Mesodermal cell (in vitro differentiated cells): ENCODE data around the gene AGAP1.

Experiments used
- H3K27ac ChIP-seq: 2 replicates; pipeline ENCODE4 v1.7.0; 2013; ENCODE audit warnings: mild to moderate bottlenecking, low read depth, low read length, moderate library complexity; ENCODE audit not compliant: severe bottlenecking
- H3K36me3 ChIP-seq: 2 replicates; pipeline ENCODE4 v1.7.1; 2013; ENCODE audit warnings: mild to moderate bottlenecking, low read length, moderate library complexity; ENCODE audit not compliant: control insufficient read depth, insufficient read depth
- H3K4me1 ChIP-seq: one replicate; pipeline ENCODE4 v1.7.1; 2013; ENCODE audit warnings: mild to moderate bottlenecking, low read length; ENCODE audit not compliant: insufficient read depth, control insufficient read depth, poor library complexity, severe bottlenecking
- H3K4me3 ChIP-seq: 2 replicates; pipeline ENCODE4 v1.7.0; 2013; ENCODE audit warnings: low read length, control low read depth, mild to moderate bottlenecking; ENCODE audit not compliant: insufficient read depth, poor library complexity, severe bottlenecking; ENCODE audit errors: extremely low read depth
- H3K9me3 ChIP-seq: 2 replicates; pipeline ENCODE4 v1.7.1; 2013; ENCODE audit warnings: mild to moderate bottlenecking, low read length, moderate library complexity; ENCODE audit not compliant: control insufficient read depth
- WGBS, 2 experiments: methylation state at CpG; one replicate each; pipeline ENCODE4 v1.1.5; 2013; ENCODE audit warnings: missing lambda C conversion rate in 2 of 2; ENCODE audit not compliant: insufficient coverage in 2 of 2; 5-methylcytosine and 5-hydroxymethylcytosine counted together

AGAP1 gene

DNA sequence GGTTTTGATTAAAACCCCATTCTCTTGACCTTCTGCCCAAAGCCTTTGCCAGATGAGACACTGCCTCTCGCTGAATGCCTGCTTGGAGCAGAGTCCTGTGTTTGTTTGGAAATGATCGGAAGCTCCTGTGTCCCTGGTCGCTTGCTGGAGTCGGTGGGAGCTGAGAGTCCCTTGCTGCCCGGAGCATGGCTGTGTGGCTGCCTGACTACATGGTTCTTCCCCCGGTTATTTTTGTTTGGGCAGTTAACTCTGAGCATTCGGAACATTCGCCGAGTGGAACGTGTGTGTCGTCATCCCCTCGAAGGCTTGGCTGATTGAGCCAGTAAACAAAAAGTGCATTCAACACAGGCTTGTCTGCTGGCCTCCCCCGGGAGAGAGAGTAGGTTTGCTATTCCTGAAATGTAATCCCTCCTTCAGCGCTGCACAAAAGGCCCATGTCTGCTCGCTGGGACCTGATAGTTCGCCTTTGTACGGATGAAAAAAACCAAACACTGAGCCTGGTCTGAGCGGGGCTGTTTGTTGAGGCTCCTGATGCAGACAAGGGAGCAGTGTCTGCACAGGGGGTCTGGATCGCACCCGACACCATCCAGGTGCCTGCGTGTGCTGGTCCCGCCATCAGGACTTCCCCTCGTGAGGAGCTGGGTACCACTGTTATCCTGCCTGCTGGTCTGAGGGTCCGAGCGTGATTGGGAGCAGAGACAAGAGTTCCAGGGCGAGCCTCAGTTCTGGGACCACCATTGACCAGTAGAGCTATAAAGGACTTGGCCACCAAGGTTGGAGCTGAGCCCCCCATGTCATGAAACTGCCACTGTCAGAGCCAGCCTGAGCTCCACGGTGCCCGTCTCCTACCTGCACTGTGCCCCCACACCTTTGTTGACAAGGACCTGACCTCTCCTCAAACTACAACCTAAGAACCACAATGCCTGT lies 83.8 kb downstream of the AGAP1 start:
- no peaks in the 10 kb centered on the region for H3K9me3 ChIP-seq
- H3K36me3 ChIP-seq: no peaks in the 10 kb centered on the region
- H3K4me1 ChIP-seq: peaks cover 32% of the 10 kb centered on the region
- no peak overlapping the region for H3K4me3 ChIP-seq
- H3K27ac ChIP-seq: peak overlapping the region; percentile 68
- 71 to 80% methylated on average over 24 to 25 of the region's 28 CpGs for WGBS, 2 experiments

DNA sequence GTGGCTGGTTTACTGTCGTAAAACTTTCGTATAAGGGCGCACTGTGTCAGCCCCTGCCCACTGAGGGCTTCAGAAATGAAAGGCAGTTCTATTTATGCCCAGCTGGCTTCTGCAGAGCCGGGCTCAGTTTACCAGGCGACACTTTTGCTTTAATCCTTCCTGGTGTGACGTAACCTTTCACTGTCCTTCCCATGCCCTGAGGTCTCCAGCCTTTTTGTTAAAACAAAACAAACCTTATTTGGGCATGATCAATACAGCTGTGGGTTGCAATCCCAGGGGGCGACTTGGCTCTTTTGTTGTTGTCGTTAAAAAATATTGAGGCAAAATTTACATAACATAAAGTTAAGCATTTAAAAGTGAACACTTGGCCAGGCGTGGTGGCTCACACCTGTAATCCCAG lies 85.3 kb downstream of the AGAP1 start:
- no peak overlapping the region for H3K27ac ChIP-seq
- H3K4me3 ChIP-seq: no peak overlapping the region
- no peaks in the 10 kb centered on the region for H3K36me3 ChIP-seq
- peaks cover 32% of the 10 kb centered on the region for H3K4me1 ChIP-seq
- 88 to 98% methylated on average over 6 to 7 of the region's 9 CpGs for WGBS, 2 experiments
- no peaks in the 10 kb centered on the region for H3K9me3 ChIP-seq

DNA sequence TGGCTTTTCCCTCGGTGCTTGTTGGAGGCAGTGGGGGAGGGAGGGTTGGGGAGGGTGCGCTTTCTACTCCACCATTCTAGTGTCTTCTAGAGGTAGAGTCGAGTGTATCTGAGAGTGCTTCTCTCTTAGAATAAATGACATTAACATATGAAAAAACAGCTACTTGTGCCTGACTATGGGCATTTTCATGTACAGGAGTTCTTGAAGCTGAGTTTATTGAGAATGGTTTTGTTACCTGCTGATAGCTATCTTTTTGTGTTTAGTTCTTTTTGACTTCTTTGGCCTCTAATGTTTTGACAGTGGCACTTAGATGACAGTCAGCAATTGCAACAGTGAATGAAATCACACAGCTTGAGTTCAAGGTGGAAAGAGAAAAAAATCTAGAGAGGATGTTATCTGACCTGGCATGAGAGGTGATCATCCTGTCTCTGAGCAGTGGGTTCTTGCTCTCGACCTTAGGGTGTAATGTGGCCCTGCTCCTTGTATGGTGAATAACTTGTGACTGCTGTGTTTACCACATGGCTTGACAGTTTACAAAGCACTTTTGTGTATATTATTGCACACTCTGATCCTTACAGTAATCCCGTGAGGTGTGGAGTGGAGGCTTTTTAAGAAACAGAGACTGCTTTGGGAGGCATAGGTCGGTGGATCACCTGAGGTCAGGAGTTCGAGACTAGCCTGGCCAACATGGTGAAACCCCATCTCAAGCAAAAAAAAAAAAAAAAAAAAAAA lies 86.7 kb downstream of the AGAP1 start:
- Histone ChIP-seq H3K36me3 (no peaks in the 10 kb centered on the region), H3K4me3 (no peak overlapping the region), H3K27ac (no peak overlapping the region), H3K4me1 (peaks cover 26% of the 10 kb centered on the region), H3K9me3 (no peaks in the 10 kb centered on the region)
- WGBS, 2 experiments: 83 to 100% methylated on average over 1 of the region's 7 CpGs

DNA sequence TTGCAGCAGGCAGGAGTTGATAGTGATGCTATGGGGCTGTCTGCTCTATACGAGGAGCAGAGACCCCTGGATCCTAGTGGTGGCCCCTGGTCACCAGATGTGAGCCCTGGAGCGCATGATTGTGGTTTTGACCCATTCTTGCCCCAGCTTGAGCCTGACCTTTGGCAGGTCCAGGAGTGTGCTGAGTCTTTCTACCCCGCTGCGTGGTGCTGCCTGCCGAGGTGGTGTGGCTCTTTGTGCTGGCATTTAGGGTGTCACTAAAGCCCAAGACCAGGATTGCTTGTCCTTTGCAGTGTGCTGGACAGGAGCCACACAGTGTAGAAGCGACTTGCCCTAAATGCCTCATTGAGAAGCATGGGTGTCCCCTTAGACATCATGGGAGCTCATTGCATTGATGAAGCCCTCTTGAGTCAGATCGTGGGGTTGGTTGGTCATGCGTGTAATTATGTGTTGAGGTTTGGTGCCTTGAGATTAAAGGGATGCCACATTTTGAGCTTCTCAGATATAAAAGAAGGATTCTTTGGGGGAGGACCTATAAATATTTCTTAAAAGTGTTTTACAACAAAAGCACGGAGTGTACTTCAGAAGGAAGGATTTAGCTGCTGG lies 88.3 kb downstream of the AGAP1 start:
- Histone ChIP-seq H3K36me3 (no peaks in the 10 kb centered on the region), H3K4me1 (peaks cover 13% of the 10 kb centered on the region), H3K9me3 (no peaks in the 10 kb centered on the region), H3K4me3 (no peak overlapping the region), H3K27ac (no peak overlapping the region)
- WGBS, 2 experiments: 87 to 98% methylated on average over 7 to 8 of the region's 9 CpGs

DNA sequence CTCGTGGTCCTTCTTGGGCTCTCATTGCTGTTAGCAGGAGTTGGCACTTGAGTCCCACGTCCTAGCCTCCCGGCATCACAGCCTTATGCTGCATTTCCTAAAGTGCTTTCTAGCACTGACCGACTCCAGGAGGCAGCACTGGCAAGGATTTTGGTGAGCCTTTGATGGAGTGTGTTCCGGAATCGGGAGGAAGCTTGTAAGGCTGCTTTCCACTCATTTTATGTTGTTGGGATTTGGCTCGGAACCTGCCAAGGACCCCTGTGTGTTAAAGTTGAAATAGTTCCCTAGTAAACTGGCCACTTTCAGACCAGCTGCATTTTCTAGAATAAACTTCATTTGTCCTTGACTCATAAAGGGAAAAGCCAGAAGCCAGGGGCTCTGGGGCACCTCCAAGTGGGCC lies 88.9 kb downstream of the AGAP1 start:
- Histone ChIP-seq H3K4me3 (no peak overlapping the region), H3K27ac (no peak overlapping the region), H3K4me1 (peaks cover 7% of the 10 kb centered on the region), H3K9me3 (no peaks in the 10 kb centered on the region), H3K36me3 (no peaks in the 10 kb centered on the region)
- 90 to 97% methylated on average over 4 to 6 of the region's 7 CpGs for WGBS, 2 experiments

DNA sequence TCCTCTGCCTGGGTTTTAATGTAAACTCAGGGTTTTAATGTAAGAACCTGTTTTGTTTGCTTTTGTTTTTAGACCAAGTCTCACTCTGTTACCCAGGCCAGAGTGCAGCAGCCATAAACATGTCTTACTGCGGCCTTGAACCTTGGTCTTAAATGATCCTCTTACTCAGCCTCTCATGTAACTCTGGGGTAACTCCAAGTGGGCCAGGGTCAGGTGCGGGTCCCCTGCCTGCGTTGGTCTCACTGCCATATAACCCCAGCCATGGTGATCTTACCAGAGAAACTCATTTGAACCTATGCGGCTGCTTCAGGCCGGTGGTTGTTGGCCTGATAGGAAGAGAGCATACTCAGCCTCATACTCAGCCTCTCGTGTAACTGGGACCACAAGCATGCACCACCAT lies 89.3 kb downstream of the AGAP1 start:
- peaks cover 6% of the 10 kb centered on the region for H3K4me1 ChIP-seq
- H3K4me3 ChIP-seq: no peak overlapping the region
- no peaks in the 10 kb centered on the region for H3K9me3 ChIP-seq
- no peaks in the 10 kb centered on the region for H3K36me3 ChIP-seq
- no peak overlapping the region for H3K27ac ChIP-seq
- WGBS, 2 experiments: 94 to 95% methylated on average over 2 to 3 of the region's 6 CpGs

DNA sequence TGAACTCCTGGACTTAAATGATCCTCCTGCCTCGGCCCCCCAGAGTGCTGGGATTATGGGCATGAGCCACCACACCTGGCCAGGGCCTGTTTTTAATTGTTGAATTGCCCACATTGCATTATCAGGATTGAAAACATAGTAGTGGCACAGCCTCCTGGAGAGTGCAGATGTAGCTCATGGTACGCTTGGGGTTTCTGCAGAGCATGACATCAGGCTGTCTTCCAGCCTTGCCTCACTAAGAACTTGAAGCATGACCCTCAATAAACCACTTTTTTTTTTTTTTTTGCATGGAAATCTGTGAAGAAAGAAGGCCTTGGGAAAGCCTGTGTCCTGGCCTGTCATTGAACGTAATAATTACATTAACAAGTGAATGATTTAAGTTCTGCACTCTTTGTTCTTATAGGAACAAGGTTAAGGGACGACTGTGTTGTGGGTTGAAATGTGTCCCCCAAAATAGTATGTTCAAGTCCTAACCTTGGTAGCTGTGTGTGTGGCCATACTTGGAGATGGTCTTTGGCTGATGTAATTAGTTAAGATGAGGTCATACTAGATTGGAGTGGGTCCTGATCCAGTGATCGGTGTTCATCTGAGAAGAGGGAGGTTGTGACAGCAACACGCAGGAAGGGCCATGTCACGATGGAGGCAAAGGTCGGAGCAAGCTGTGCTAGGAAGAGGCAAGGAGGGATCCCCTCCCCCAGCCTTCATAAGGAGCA lies 90.2 kb downstream of the AGAP1 start:
- no peaks in the 10 kb centered on the region for H3K9me3 ChIP-seq
- no peak overlapping the region for H3K27ac ChIP-seq
- no peak overlapping the region for H3K4me3 ChIP-seq
- 84 to 89% methylated on average over 4 to 5 of the region's 8 CpGs for WGBS, 2 experiments
- H3K4me1 ChIP-seq: peaks cover 6% of the 10 kb centered on the region
- H3K36me3 ChIP-seq: no peaks in the 10 kb centered on the region

DNA sequence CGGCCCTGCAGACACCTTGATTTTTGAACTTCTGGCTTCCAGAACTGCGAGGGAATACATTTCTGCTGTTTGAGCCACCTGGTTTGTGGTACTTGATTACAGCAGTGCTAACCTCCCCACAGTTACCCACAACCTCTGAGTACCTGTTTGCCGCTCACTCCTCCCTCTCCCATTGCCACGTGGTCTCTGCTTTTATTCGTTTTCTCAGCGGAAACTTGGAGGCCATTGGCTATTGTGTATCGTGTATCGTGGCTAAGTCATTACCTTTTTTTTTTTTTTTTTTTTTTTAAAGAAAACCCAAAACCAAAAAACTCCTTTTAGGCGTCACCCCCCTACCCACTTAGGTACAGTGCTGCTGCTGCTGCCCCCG lies 90.8 kb downstream of the AGAP1 start:
- Histone ChIP-seq H3K27ac (no peak overlapping the region), H3K4me3 (no peak overlapping the region), H3K9me3 (no peaks in the 10 kb centered on the region), H3K36me3 (no peaks in the 10 kb centered on the region), H3K4me1 (peaks cover 6% of the 10 kb centered on the region)
- 81 to 86% methylated on average over 4 to 5 of the region's 10 CpGs for WGBS, 2 experiments

DNA sequence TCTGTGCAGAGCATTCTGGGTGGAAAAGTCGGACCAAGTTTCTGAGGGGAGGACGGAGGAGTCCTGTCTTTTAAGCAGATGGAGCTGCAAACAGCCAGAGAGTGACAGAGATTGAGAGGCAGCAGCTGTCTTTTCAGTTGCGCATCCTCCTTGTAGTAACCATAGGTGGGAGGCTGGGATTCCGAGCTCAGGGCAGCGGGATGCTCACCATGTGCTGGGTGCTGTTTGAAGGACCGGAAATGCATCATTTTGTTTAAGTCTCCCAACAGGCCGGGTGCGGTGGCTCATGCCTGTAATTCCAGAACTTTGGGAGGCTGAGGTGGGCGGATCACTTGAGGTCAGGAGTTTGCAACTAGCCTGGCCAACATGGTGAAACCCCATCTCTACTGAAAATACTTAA lies 93.4 kb downstream of the AGAP1 start:
- Histone ChIP-seq H3K4me1 (peaks cover 3% of the 10 kb centered on the region), H3K36me3 (no peaks in the 10 kb centered on the region), H3K27ac (no peak overlapping the region), H3K4me3 (no peak overlapping the region), H3K9me3 (no peaks in the 10 kb centered on the region)
- WGBS, 2 experiments: 86 to 88% methylated on average over 8 to 9 of the region's 9 CpGs

DNA sequence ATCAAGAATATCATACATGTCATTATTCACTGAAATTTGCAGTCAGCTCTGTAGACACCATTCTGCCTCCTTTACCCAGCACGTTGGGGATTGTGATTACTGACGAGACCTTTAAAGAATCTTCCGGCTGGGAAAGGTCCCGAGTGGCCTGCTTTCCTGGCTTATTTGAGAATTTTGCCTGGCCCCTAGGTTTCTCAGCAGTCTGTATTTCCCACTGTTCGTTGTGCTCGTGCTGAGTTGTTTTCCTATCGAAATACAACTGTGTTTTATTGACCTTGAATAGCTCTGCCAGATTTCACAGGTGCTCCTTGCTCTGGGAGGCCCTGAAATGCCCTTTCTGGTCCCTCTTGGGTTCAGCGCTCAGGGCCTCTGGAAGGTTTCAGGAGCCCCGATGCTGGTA lies 94.9 kb downstream of the AGAP1 start:
- WGBS, 2 experiments: 89 to 93% methylated on average over 7 of the region's 9 CpGs
- Histone ChIP-seq H3K36me3 (no peaks in the 10 kb centered on the region), H3K4me1 (peaks cover 3% of the 10 kb centered on the region), H3K27ac (no peak overlapping the region), H3K4me3 (no peak overlapping the region), H3K9me3 (no peaks in the 10 kb centered on the region)
